Lower leg skin (tissue), 3 donors: Measurements from ENCODE around the gene ANXA6.

Experiments
- POLR2A ChIP-seq, 2 donors: fragments of 450-650 bp; IDR thresholded peaks; one replicate each; pipeline ENCODE4 v1.6.1; 2016 to 2017; ENCODE audit warnings: antibody characterized with exemption in 2 of 2, mild to moderate bottlenecking in 1 of 2, moderate library complexity in 1 of 2
- TF ChIP-seq, protein P1 (sequence below), 3 donors: fragments of 450-650 bp; IDR thresholded peaks; one replicate each; pipeline ENCODE4 v1.5.1; 2016; ENCODE audit warnings: antibody characterized with exemption in 3 of 3, mild to moderate bottlenecking in 3 of 3, moderate library complexity in 2 of 3

GRCh38 chr5:151077419-151077818, 80.2 kb downstream of the ANXA6 start:
- TF ChIP-seq, protein P1, sequence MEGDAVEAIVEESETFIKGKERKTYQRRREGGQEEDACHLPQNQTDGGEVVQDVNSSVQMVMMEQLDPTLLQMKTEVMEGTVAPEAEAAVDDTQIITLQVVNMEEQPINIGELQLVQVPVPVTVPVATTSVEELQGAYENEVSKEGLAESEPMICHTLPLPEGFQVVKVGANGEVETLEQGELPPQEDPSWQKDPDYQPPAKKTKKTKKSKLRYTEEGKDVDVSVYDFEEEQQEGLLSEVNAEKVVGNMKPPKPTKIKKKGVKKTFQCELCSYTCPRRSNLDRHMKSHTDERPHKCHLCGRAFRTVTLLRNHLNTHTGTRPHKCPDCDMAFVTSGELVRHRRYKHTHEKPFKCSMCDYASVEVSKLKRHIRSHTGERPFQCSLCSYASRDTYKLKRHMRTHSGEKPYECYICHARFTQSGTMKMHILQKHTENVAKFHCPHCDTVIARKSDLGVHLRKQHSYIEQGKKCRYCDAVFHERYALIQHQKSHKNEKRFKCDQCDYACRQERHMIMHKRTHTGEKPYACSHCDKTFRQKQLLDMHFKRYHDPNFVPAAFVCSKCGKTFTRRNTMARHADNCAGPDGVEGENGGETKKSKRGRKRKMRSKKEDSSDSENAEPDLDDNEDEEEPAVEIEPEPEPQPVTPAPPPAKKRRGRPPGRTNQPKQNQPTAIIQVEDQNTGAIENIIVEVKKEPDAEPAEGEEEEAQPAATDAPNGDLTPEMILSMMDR (IDR thresholded peaks at IDR 0.05), result no peak
- TF ChIP-seq POLR2A (IDR thresholded peaks at IDR 0.05), result no peak
